MM.1S (cell line): ENCODE data around the gene SSBP3.

Experiments used
- DNase-seq: peaks from one replicate; pipeline ENCODE4 v3.0.0-alpha.2; 2015
- H2AFZ ChIP-seq: fragments of 300-600 bp; sonication (generic); 2 replicates; pipeline ENCODE4 v1.6.0; 2016; ENCODE audit warnings: antibody characterized with exemption, low read length
- H3F3A ChIP-seq: fragments of 300-600 bp; sonication (generic); 2 replicates; pipeline ENCODE4 v1.6.1; 2016; ENCODE audit warnings: mild to moderate bottlenecking, antibody characterized with exemption, low read length, moderate library complexity, mixed read lengths; ENCODE audit not compliant: insufficient read depth
- H3K27ac ChIP-seq: fragments of 300-600 bp; sonication (generic); 2 replicates; pipeline ENCODE4 v1.5.1; 2016; ENCODE audit warnings: mild to moderate bottlenecking, low read length
- H3K27me3 ChIP-seq: fragments of 300-600 bp; sonication (generic); replicated peaks from 2 replicates; pipeline ENCODE4 v1.6.0; 2016; ENCODE audit warnings: low read length; ENCODE audit not compliant: insufficient read depth
- H3K36me3 ChIP-seq: fragments of 300-600 bp; sonication (generic); replicated peaks from 2 replicates; pipeline ENCODE4 v1.6.1; 2016; ENCODE audit warnings: mild to moderate bottlenecking, low read length, mixed read lengths; ENCODE audit not compliant: insufficient read depth
- H3K4me1 ChIP-seq: fragments of 300-600 bp; sonication (generic); 2 replicates; pipeline ENCODE4 v1.6.1; 2016; ENCODE audit warnings: low read length, mixed read lengths
- H3K4me2 ChIP-seq: fragments of 300-600 bp; sonication (generic); 2 replicates; pipeline ENCODE4 v1.6.0; 2016; ENCODE audit warnings: low read depth, low read length
- H3K4me3 ChIP-seq: fragments of 300-600 bp; sonication (generic); 2 replicates; pipeline ENCODE4 v1.5.1; 2016; ENCODE audit warnings: low read length, mixed read lengths
- H3K79me2 ChIP-seq: fragments of 300-600 bp; sonication (generic); 2 replicates; pipeline ENCODE4 v1.6.1; 2016; ENCODE audit warnings: mixed run types, low read length, mixed read lengths
- H3K9ac ChIP-seq: fragments of 300-600 bp; sonication (generic); 2 replicates; pipeline ENCODE4 v1.6.1; 2016; ENCODE audit warnings: low read length, mixed read lengths
- H3K9me2 ChIP-seq: fragments of 300-600 bp; sonication (generic); replicated peaks from 2 replicates; pipeline ENCODE4 v1.6.1; 2016; ENCODE audit warnings: mild to moderate bottlenecking, low read length, mixed read lengths; ENCODE audit not compliant: insufficient read depth
- H3K9me3 ChIP-seq: fragments of 300-600 bp; sonication (generic); replicated peaks from 2 replicates; pipeline ENCODE4 v1.6.1; 2016; ENCODE audit warnings: mild to moderate bottlenecking, low read length, mixed read lengths; ENCODE audit not compliant: insufficient read depth
- H4K20me1 ChIP-seq: fragments of 300-600 bp; sonication (generic); 2 replicates; pipeline ENCODE4 v1.6.1; 2016; ENCODE audit warnings: mild to moderate bottlenecking, low read length, moderate library complexity, mixed read lengths; ENCODE audit not compliant: insufficient read depth
- CTCF ChIP-seq: fragments of 300-600 bp; sonication (generic); IDR thresholded peaks from 2 replicates; pipeline ENCODE4 v1.5.1; 2016; ENCODE audit warnings: antibody characterized with exemption, low read length, mixed read lengths
- EZH2 ChIP-seq: fragments of 300-600 bp; sonication (generic); optimal IDR thresholded peaks from 2 replicates; pipeline ENCODE3; 2017; ENCODE audit warnings: low read depth, mild to moderate bottlenecking, antibody characterized with exemption, low read length, mixed read lengths
- EZH2phosphoT487 ChIP-seq: fragments of 300-600 bp; sonication (generic); IDR thresholded peaks from 2 replicates; pipeline ENCODE4 v1.6.1; 2018; ENCODE audit warnings: antibody characterized with exemption, low read length

Gene SSBP3

DNA sequence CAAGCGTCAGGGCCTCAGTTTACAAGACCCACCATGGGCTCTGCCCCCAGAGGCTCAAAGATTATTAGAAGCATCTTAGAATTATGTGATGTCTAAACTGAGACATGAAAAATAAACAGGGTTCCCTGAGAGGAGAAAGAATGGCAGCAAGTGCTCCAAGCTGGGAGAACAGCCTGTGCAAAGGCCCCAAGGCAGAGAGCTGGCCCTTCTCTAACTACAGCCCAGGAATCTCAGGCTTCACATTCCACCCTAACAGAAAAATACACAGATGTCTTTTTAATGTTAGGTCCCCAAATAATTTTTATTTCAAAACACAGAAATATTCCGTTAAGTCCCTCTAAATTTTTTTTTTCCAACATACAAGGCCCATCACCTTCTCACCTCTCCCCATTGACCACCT is 21.7 kb downstream of the SSBP3 start:
- Histone ChIP-seq H3F3A (no peaks in the 10 kb centered on the region), H3K9ac (no peak overlapping the region), H3K9me3 (no peaks in the 10 kb centered on the region), H3K27me3 (no peaks in the 10 kb centered on the region), H3K4me1 (no peaks in the 10 kb centered on the region), H3K79me2 (peaks cover 51% of the 10 kb centered on the region), H3K36me3 (no peaks in the 10 kb centered on the region), H3K9me2 (no peaks in the 10 kb centered on the region), H2AFZ (no peak overlapping the region), H3K27ac (no peak overlapping the region), H3K4me3 (no peak overlapping the region), H4K20me1 (no peaks in the 10 kb centered on the region), H3K4me2 (no peak overlapping the region)
- no peak for DNase-seq
- TF ChIP-seq CTCF (no peak), EZH2phosphoT487 (no peak), EZH2 (no peak)

DNA sequence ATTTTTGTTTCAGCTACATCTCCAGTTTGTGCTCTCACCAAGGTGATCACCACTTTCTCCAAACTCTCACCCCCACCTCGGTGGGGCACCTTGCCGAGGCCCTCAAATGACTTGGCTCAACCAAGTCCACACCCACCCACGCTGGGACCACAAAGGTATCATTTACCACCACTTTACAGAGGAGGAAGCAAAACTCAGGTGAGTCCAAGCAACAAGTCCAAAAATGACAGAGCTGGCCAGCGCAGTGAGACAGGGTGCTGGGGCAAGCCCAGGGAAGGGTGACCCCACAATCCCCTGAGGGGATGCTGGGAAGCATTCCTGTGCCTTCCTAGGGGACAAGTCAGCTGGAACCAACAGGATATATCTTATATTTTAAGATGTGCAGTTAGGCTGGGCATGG is 24.7 kb downstream of the SSBP3 start:
- Histone ChIP-seq H3K4me2 (no peak overlapping the region), H3K9me2 (no peaks in the 10 kb centered on the region), H3K79me2 (peaks cover 52% of the 10 kb centered on the region), H3K4me3 (no peak overlapping the region), H2AFZ (no peak overlapping the region), H3K9me3 (no peaks in the 10 kb centered on the region), H3K27ac (no peak overlapping the region), H3K9ac (no peak overlapping the region), H3K4me1 (peaks cover 19% of the 10 kb centered on the region), H3K27me3 (no peaks in the 10 kb centered on the region), H4K20me1 (no peaks in the 10 kb centered on the region), H3K36me3 (no peaks in the 10 kb centered on the region), H3F3A (peaks cover 20% of the 10 kb centered on the region)
- no peak for TF ChIP-seq EZH2phosphoT487
- TF ChIP-seq EZH2 = no peak
- no peak for DNase-seq

DNA sequence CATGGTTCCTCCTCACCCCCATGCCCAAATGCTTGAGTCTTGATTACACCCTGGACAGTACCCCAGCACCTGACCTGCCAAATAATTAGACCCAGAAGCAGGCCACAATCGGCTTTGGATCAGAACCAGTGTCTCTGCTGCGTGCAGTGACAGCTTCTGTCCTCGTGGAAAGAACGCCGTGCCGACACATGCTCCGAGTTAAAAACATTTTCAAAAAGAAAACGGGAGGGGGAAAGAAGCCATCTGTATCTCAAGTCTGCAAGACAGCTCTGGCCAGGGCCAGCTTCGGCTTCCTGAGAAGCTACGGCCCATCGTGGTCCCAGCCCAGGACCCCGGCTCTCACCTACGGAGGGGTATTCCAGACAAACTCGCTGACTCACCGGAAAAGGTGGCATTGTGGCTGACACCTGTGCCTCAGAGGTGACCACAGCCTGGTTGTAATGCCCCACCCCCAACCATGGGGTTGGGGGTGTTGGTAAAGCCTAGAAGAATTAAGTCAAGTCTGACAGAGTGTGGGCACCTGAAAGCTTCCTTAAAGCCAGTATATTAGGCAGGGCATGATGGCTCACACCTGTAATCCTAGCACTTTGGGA is 25.8 kb downstream of the SSBP3 start:
- Histone ChIP-seq H3K36me3 (no peaks in the 10 kb centered on the region), H3K9me3 (no peaks in the 10 kb centered on the region), H3K4me3 (no peak overlapping the region), H3K4me2 (no peak overlapping the region), H2AFZ (no peak overlapping the region), H3K4me1 (peaks cover 29% of the 10 kb centered on the region), H3K79me2 (peaks cover 49% of the 10 kb centered on the region), H3K27ac (no peak overlapping the region), H3K9ac (no peak overlapping the region), H3K9me2 (no peaks in the 10 kb centered on the region), H3F3A (peaks cover 24% of the 10 kb centered on the region), H3K27me3 (no peaks in the 10 kb centered on the region), H4K20me1 (no peaks in the 10 kb centered on the region)
- no peak for DNase-seq
- TF ChIP-seq EZH2 = no peak
- no peak for TF ChIP-seq CTCF
- no peak for TF ChIP-seq EZH2phosphoT487

GRCh38 chr1:54379555-54380289 is 26.5 kb downstream of the SSBP3 start:
- Histone ChIP-seq H3K36me3 (no peaks in the 10 kb centered on the region), H4K20me1 (no peaks in the 10 kb centered on the region), H3K79me2 (peaks cover 54% of the 10 kb centered on the region), H3K4me2 (no peak overlapping the region), H3K9me3 (no peaks in the 10 kb centered on the region), H3F3A (peaks cover 24% of the 10 kb centered on the region), H3K27ac (no peak overlapping the region), H2AFZ (no peak overlapping the region), H3K9ac (no peak overlapping the region), H3K4me1 (peaks cover 35% of the 10 kb centered on the region), H3K27me3 (no peaks in the 10 kb centered on the region), H3K4me3 (no peak overlapping the region), H3K9me2 (no peaks in the 10 kb centered on the region)
- no peak for TF ChIP-seq CTCF
- TF ChIP-seq EZH2phosphoT487 = no peak
- TF ChIP-seq EZH2 = no peak
- DNase-seq = no peak
